Measurements from ENCODE around the gene ZDHHC6.

DNA sequence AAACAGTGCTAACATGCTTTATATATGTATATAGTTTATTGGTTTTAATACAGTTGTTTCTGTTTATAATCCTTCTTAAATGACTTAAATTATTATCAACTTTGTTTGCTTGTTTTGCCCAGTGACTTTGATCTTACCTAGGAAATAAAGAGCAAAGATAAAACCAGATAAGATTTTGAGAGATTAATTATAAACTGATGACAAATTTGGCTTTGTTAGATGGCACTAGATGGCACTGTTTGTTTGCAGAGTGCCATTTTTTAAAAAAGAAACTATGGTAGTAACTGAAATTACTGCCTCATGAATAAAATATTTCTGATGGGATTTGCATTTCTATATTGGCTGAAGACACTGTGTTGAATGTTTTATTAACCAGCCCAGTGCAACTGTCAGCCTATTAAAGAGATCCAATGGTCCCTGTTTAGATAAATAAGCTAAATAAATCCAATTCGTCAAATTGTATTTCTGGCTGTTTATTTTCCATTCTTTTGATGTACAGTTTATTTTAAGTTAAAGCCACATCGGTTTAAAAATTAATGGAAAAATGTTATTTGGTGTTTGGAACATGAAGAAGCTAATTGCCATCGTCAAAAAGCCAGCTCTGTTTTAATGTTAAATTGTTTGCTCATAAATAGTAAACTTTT is 29.0 kb upstream of the ZDHHC6 start:
- TF ChIP-seq, protein P1, sequence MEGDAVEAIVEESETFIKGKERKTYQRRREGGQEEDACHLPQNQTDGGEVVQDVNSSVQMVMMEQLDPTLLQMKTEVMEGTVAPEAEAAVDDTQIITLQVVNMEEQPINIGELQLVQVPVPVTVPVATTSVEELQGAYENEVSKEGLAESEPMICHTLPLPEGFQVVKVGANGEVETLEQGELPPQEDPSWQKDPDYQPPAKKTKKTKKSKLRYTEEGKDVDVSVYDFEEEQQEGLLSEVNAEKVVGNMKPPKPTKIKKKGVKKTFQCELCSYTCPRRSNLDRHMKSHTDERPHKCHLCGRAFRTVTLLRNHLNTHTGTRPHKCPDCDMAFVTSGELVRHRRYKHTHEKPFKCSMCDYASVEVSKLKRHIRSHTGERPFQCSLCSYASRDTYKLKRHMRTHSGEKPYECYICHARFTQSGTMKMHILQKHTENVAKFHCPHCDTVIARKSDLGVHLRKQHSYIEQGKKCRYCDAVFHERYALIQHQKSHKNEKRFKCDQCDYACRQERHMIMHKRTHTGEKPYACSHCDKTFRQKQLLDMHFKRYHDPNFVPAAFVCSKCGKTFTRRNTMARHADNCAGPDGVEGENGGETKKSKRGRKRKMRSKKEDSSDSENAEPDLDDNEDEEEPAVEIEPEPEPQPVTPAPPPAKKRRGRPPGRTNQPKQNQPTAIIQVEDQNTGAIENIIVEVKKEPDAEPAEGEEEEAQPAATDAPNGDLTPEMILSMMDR (IDR thresholded peaks at IDR 0.05): peak in 1 of 6 experiments; percentile 8
- TF ChIP-seq POLR2A (IDR thresholded peaks at IDR 0.05): no peak
